Measurements from ENCODE around the gene PCK1. TPM values are rescaled to one million over a fixed set of nuclear protein-coding genes. Genes with fewer than 3 reads are reported as not detected.

Gene PCK1
- polyA plus RNA-seq, 3 donors = not detected

DNA sequence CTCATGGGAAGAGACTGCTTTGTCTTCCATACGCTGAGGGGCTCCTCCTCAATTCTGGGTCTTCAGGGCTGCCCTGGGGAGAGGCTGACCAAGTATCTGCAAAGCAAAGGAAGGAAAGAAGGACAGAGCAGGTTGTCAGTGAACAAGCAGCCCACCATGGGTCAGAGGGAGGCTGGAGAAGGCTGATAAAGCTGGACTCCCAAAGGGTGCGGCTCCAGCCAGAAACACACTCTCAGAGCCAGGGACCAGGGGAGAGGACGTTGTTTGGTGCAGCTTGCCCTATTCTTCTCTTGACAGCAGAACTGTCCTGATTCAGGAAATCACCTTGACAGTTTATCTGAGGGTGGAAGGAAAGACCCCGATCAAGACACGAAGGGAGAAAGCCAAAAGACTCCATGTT, 25.6 kb upstream of the PCK1 start:
- peaks cover 2 to 4% of the 10 kb centered on the region in 2 donors for H3K27me3 ChIP-seq (ENCODE audit: control insufficient read depth in 2 of 2, insufficient read depth in 2 of 2, low read length in 2 of 2)
- H3K4me2 ChIP-seq (replicated peaks; ENCODE audit: extremely low read depth, low read length, poor library complexity, severe bottlenecking) = no peak overlapping the region
- intact Hi-C loops (cut with micrococcal nuclease) = no loop called here
- Mint-ChIP-seq H3K27me3 (ENCODE audit: low read depth in 3 of 3) (peaks cover 5 to 26% (median 14%) of the 10 kb centered on the region in 3 donors), H3K27ac (no peak overlapping the region), H3K36me3 (no peaks in the 10 kb centered on the region), H3K4me3 (no peak overlapping the region), H3K9me3 (peaks cover 0 to 14% (median 3%) of the 10 kb centered on the region in 7 donors), H3K4me1 (no peaks in the 10 kb centered on the region)
- H3K36me3 ChIP-seq (replicated peaks in 1 of 2; ENCODE audit: control insufficient read depth in 1 of 2, insufficient read depth in 2 of 2, low read length in 2 of 2) = no peaks in the 10 kb centered on the region
- no peaks in the 10 kb centered on the region for H4K20me1 ChIP-seq (ENCODE audit: insufficient read depth, low read length)
- TF ChIP-seq, protein P1, sequence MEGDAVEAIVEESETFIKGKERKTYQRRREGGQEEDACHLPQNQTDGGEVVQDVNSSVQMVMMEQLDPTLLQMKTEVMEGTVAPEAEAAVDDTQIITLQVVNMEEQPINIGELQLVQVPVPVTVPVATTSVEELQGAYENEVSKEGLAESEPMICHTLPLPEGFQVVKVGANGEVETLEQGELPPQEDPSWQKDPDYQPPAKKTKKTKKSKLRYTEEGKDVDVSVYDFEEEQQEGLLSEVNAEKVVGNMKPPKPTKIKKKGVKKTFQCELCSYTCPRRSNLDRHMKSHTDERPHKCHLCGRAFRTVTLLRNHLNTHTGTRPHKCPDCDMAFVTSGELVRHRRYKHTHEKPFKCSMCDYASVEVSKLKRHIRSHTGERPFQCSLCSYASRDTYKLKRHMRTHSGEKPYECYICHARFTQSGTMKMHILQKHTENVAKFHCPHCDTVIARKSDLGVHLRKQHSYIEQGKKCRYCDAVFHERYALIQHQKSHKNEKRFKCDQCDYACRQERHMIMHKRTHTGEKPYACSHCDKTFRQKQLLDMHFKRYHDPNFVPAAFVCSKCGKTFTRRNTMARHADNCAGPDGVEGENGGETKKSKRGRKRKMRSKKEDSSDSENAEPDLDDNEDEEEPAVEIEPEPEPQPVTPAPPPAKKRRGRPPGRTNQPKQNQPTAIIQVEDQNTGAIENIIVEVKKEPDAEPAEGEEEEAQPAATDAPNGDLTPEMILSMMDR (IDR thresholded peaks at IDR 0.05) = no peak
- DNase-seq = no peak
- H3K9me3 ChIP-seq (replicated peaks in 1 of 2; ENCODE audit: control insufficient read depth in 1 of 2, insufficient read depth in 1 of 2, low read length in 2 of 2) = peaks cover 0 to 3% of the 10 kb centered on the region in 2 donors
- H3K79me2 ChIP-seq (ENCODE audit: insufficient read depth, low read length) = no peaks in the 10 kb centered on the region
- H3K27ac ChIP-seq (ENCODE audit: low read depth in 1 of 2, low read length in 2 of 2) = no peak overlapping the region
- no peaks in the 10 kb centered on the region for H3K4me1 ChIP-seq (ENCODE audit: control insufficient read depth in 1 of 2, insufficient read depth in 2 of 2, low read length in 2 of 2)
- no peak overlapping the region for H3K4me3 ChIP-seq (replicated peaks in 1 of 3; ENCODE audit: low read depth in 2 of 3, low read length in 3 of 3)
- H3K9ac ChIP-seq (ENCODE audit: insufficient read depth, low read length, poor library complexity, severe bottlenecking) = no peak overlapping the region
- 88% methylated on average over 5 of the region's 5 CpGs for WGBS (ENCODE audit: insufficient coverage)
- H2AFZ ChIP-seq (ENCODE audit: insufficient read depth, low read depth, low read length, poor library complexity, severe bottlenecking) = no peak overlapping the region

DNA sequence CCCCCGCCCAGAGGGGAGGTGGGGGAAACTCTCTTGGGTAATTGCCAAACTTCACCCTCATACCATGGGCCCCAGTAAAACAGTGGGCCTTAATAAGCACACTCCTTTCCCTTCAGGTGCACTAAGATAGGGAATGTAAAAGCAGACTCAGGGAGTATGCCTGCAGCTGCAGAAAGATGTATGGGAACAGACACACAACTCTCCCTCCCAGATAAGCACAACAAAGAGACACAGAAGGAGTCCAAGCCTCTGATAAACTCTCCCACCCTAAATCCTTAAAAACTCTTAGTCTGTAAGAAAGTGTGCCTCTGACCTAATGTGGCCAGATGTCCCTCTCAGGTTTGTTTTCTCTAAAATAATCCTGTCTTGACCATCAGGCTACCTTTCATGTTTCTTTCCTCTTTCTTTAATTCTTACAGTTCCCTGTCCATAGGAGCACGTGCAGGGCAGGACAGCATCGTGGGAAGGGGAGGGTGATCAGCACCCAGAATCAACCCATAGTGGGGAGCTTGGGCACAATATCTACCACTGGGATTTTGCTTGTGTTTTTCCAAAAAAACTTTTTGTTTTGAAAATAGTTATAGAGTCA, 24.7 kb upstream of the PCK1 start:
- peaks cover 0 to 3% of the 10 kb centered on the region in 2 donors for H3K9me3 ChIP-seq (replicated peaks in 1 of 2; ENCODE audit: control insufficient read depth in 1 of 2, insufficient read depth in 1 of 2, low read length in 2 of 2)
- intact Hi-C loops (cut with micrococcal nuclease) = no loop called here
- DNase-seq = no peak
- no peak overlapping the region for H2AFZ ChIP-seq (ENCODE audit: insufficient read depth, low read depth, low read length, poor library complexity, severe bottlenecking)
- TF ChIP-seq, protein P1 (IDR thresholded peaks at IDR 0.05) = no peak
- H3K9me3 Mint-ChIP-seq = peaks cover 0 to 14% (median 3%) of the 10 kb centered on the region in 7 donors
- no peaks in the 10 kb centered on the region for H3K36me3 Mint-ChIP-seq
- no peak overlapping the region for H3K4me3 Mint-ChIP-seq
- no peak overlapping the region for H3K9ac ChIP-seq (ENCODE audit: insufficient read depth, low read length, poor library complexity, severe bottlenecking)
- H4K20me1 ChIP-seq (ENCODE audit: insufficient read depth, low read length) = no peaks in the 10 kb centered on the region
- no peak overlapping the region for H3K4me2 ChIP-seq (replicated peaks; ENCODE audit: extremely low read depth, low read length, poor library complexity, severe bottlenecking)
- no peaks in the 10 kb centered on the region for H3K36me3 ChIP-seq (replicated peaks in 1 of 2; ENCODE audit: control insufficient read depth in 1 of 2, insufficient read depth in 2 of 2, low read length in 2 of 2)
- H3K4me1 Mint-ChIP-seq = no peaks in the 10 kb centered on the region
- H3K27ac Mint-ChIP-seq = no peak overlapping the region
- 70% methylated on average over 2 of the region's 3 CpGs for WGBS (ENCODE audit: insufficient coverage)
- H3K27me3 Mint-ChIP-seq (ENCODE audit: low read depth in 3 of 3) = peaks cover 10 to 27% (median 10%) of the 10 kb centered on the region in 3 donors
- no peaks in the 10 kb centered on the region for H3K4me1 ChIP-seq (ENCODE audit: control insufficient read depth in 1 of 2, insufficient read depth in 2 of 2, low read length in 2 of 2)
- no peak overlapping the region for H3K4me3 ChIP-seq (replicated peaks in 1 of 3; ENCODE audit: low read depth in 2 of 3, low read length in 3 of 3)
- H3K27ac ChIP-seq (ENCODE audit: low read depth in 1 of 2, low read length in 2 of 2) = no peak overlapping the region
- H3K27me3 ChIP-seq (ENCODE audit: control insufficient read depth in 2 of 2, insufficient read depth in 2 of 2, low read length in 2 of 2) = peaks cover 2% of the 10 kb centered on the region in 2 donors
- H3K79me2 ChIP-seq (ENCODE audit: insufficient read depth, low read length) = no peaks in the 10 kb centered on the region

Measured in CD14-positive monocyte (primary cell).